ENCODE results near the gene MED19. TPM values are rescaled to one million over a fixed set of nuclear protein-coding genes. Genes with fewer than 3 reads are reported as not detected.

MED19 gene
- total RNA-seq, 1 donor from 2014 or later: 21.6 TPM

- H3K36me3 Mint-ChIP-seq (ENCODE audit: low read depth, unreplicated experiment): peaks cover 3% of the 10 kb centered on the region
- FAIRE-seq: no peak
- H3K4me3 ChIP-seq (ENCODE audit: insufficient read depth, low read depth, low read length): no peak overlapping the region
These were observed 39.2 kb upstream of the MED19 start for GRCh38 chr11:57751176-57751575.

GRCh38 chr11:57746920-57747319, 34.9 kb upstream of the MED19 start:
- Mint-ChIP-seq H3K36me3 (ENCODE audit: low read depth, unreplicated experiment) (peaks cover 22% of the 10 kb centered on the region), H3K4me3 (ENCODE audit: unreplicated experiment) (no peak overlapping the region), H3K4me1 (ENCODE audit: low read depth, unreplicated experiment) (peaks cover 12% of the 10 kb centered on the region), H3K27ac (ENCODE audit: unreplicated experiment) (no peak overlapping the region), H3K9me3 (ENCODE audit: unreplicated experiment) (no peaks in the 10 kb centered on the region), H3K27me3 (ENCODE audit: low read depth, unreplicated experiment) (no peaks in the 10 kb centered on the region)
- Histone ChIP-seq H3K4me2 (ENCODE audit: low read length) (no peak overlapping the region), H3K9me3 (ENCODE audit: insufficient read depth, low read depth, low read length) (no peaks in the 10 kb centered on the region), H3K27ac (ENCODE audit: low read depth, low read length) (no peak overlapping the region), H2AFZ (ENCODE audit: low read depth, low read length) (no peak overlapping the region), H3K4me3 (ENCODE audit: insufficient read depth, low read depth, low read length) (no peak overlapping the region), H3K4me1 (ENCODE audit: insufficient read depth, low read length) (peaks cover 8% of the 10 kb centered on the region), H3K9ac (ENCODE audit: low read length) (no peak overlapping the region), H3K79me2 (ENCODE audit: insufficient read depth, low read length) (peaks cover 26% of the 10 kb centered on the region), H4K20me1 (ENCODE audit: insufficient read depth, low read length) (peaks cover 21% of the 10 kb centered on the region), H3K27me3 (ENCODE audit: insufficient read depth, low read length) (no peaks in the 10 kb centered on the region), H3K36me3 (ENCODE audit: insufficient read depth, low read length) (peaks cover 14% of the 10 kb centered on the region)
- FAIRE-seq: no peak
- no peak for DNase-seq (ENCODE audit: low read depth)
- no peak for TF ChIP-seq EZH2 (IDR thresholded peaks at IDR 0.05; ENCODE audit: insufficient read depth, low read length)
- TF ChIP-seq, protein P1, sequence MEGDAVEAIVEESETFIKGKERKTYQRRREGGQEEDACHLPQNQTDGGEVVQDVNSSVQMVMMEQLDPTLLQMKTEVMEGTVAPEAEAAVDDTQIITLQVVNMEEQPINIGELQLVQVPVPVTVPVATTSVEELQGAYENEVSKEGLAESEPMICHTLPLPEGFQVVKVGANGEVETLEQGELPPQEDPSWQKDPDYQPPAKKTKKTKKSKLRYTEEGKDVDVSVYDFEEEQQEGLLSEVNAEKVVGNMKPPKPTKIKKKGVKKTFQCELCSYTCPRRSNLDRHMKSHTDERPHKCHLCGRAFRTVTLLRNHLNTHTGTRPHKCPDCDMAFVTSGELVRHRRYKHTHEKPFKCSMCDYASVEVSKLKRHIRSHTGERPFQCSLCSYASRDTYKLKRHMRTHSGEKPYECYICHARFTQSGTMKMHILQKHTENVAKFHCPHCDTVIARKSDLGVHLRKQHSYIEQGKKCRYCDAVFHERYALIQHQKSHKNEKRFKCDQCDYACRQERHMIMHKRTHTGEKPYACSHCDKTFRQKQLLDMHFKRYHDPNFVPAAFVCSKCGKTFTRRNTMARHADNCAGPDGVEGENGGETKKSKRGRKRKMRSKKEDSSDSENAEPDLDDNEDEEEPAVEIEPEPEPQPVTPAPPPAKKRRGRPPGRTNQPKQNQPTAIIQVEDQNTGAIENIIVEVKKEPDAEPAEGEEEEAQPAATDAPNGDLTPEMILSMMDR (IDR thresholded peaks at IDR 0.05; ENCODE audit: insufficient read depth, low read depth, low read length): no peak

More at GRCh38 chr11:57751176-57751575, 39.2 kb upstream of the MED19 start:
- Histone ChIP-seq H3K27me3 (ENCODE audit: insufficient read depth, low read length) (no peaks in the 10 kb centered on the region), H3K36me3 (ENCODE audit: insufficient read depth, low read length) (no peaks in the 10 kb centered on the region), H3K4me2 (ENCODE audit: low read length) (no peak overlapping the region), H3K9me3 (ENCODE audit: insufficient read depth, low read depth, low read length) (no peaks in the 10 kb centered on the region), H3K4me1 (ENCODE audit: insufficient read depth, low read length) (no peaks in the 10 kb centered on the region), H4K20me1 (ENCODE audit: insufficient read depth, low read length) (no peaks in the 10 kb centered on the region), H2AFZ (ENCODE audit: low read depth, low read length) (no peak overlapping the region), H3K79me2 (ENCODE audit: insufficient read depth, low read length) (no peaks in the 10 kb centered on the region), H3K27ac (ENCODE audit: low read depth, low read length) (no peak overlapping the region), H3K9ac (ENCODE audit: low read length) (no peak overlapping the region)
- no peak for DNase-seq (ENCODE audit: low read depth)
- H3K4me1 Mint-ChIP-seq (ENCODE audit: low read depth, unreplicated experiment): peaks cover 2% of the 10 kb centered on the region
- H3K27ac Mint-ChIP-seq (ENCODE audit: unreplicated experiment): no peak overlapping the region
- TF ChIP-seq EZH2 (IDR thresholded peaks at IDR 0.05; ENCODE audit: insufficient read depth, low read length): no peak
- TF ChIP-seq, protein P1 (IDR thresholded peaks at IDR 0.05; ENCODE audit: insufficient read depth, low read depth, low read length): no peak
- no peaks in the 10 kb centered on the region for H3K9me3 Mint-ChIP-seq (ENCODE audit: unreplicated experiment)
- H3K4me3 Mint-ChIP-seq (ENCODE audit: unreplicated experiment): no peak overlapping the region
- H3K27me3 Mint-ChIP-seq (ENCODE audit: low read depth, unreplicated experiment): no peaks in the 10 kb centered on the region

GRCh38 chr11:57745206-57745605, 33.2 kb upstream of the MED19 start:
- no peaks in the 10 kb centered on the region for H3K9me3 ChIP-seq (ENCODE audit: insufficient read depth, low read depth, low read length)
- no peak overlapping the region for H3K4me2 ChIP-seq (ENCODE audit: low read length)
- H3K27me3 Mint-ChIP-seq (ENCODE audit: low read depth, unreplicated experiment): no peaks in the 10 kb centered on the region
- TF ChIP-seq, protein P1 (IDR thresholded peaks at IDR 0.05; ENCODE audit: insufficient read depth, low read depth, low read length): no peak
- no peak for TF ChIP-seq EZH2 (IDR thresholded peaks at IDR 0.05; ENCODE audit: insufficient read depth, low read length)
- peaks cover 21% of the 10 kb centered on the region for H4K20me1 ChIP-seq (ENCODE audit: insufficient read depth, low read length)
- no peak overlapping the region for H3K4me3 ChIP-seq (ENCODE audit: insufficient read depth, low read depth, low read length)
- H3K4me1 Mint-ChIP-seq (ENCODE audit: low read depth, unreplicated experiment): peaks cover 10% of the 10 kb centered on the region
- H3K36me3 ChIP-seq (ENCODE audit: insufficient read depth, low read length): peaks cover 14% of the 10 kb centered on the region
- no peak for DNase-seq (ENCODE audit: low read depth)
- no peak overlapping the region for H2AFZ ChIP-seq (ENCODE audit: low read depth, low read length)
- H3K36me3 Mint-ChIP-seq (ENCODE audit: low read depth, unreplicated experiment): peaks cover 22% of the 10 kb centered on the region
- H3K4me3 Mint-ChIP-seq (ENCODE audit: unreplicated experiment): no peak overlapping the region
- H3K27ac ChIP-seq (ENCODE audit: low read depth, low read length): no peak overlapping the region
- peaks cover 8% of the 10 kb centered on the region for H3K4me1 ChIP-seq (ENCODE audit: insufficient read depth, low read length)
- no peak for FAIRE-seq
- H3K9ac ChIP-seq (ENCODE audit: low read length): no peak overlapping the region
- no peaks in the 10 kb centered on the region for H3K9me3 Mint-ChIP-seq (ENCODE audit: unreplicated experiment)
- H3K79me2 ChIP-seq (ENCODE audit: insufficient read depth, low read length): peaks cover 30% of the 10 kb centered on the region
- H3K27me3 ChIP-seq (ENCODE audit: insufficient read depth, low read length): no peaks in the 10 kb centered on the region
- peak overlapping the region; percentile 62 for H3K27ac Mint-ChIP-seq (ENCODE audit: unreplicated experiment)
